ENCODE data around the gene FUT2.
"Not testable (repeated sequence)": the region's sequence is repeated elsewhere in the genome, so short reads cannot be mapped to it uniquely, and the experiment has no call there.

Gene FUT2

GRCh38 chr19:48695743-48696352, at the start of gene FUT2:
Gene FUT2 (plus strand): TSS chr19:48695971. CDS start chr19:48702957, 6,986 bp downstream.
- DNase-seq, result peak; percentile 17 to 34

- DNase-seq, result peak; percentile 74 to 87
Observed at GRCh38 chr19:48646001-48646721, 49.6 kb upstream of the FUT2 start, which contains the start of gene CA11. Gene CA11 (minus strand): TSS chr19:48646187. CDS start chr19:48645632, 555 bp downstream.

GRCh38 chr19:48646722-48647216, 49.0 kb upstream of the FUT2 start:
- no peak for DNase-seq

GRCh38 chr19:48648134-48648533, 47.6 kb upstream of the FUT2 start:
- peak in 1 of 2 experiments; percentile 53 for DNase-seq

- DNase-seq, result no peak
Observed at GRCh38 chr19:48650974-48651682, 44.6 kb upstream of the FUT2 start.

- no peak for DNase-seq
Observed at GRCh38 chr19:48651683-48652048, 44.1 kb upstream of the FUT2 start.

GRCh38 chr19:48654299-48655059, 41.3 kb upstream of the FUT2 start:
- DNase-seq, result no peak

- DNase-seq, result no peak
Observed at GRCh38 chr19:48656840-48657474, 38.8 kb upstream of the FUT2 start.

- not testable (repeated sequence) for DNase-seq
Observed at GRCh38 chr19:48657828-48658227, 37.9 kb upstream of the FUT2 start.

GRCh38 chr19:48658483-48658882, 37.3 kb upstream of the FUT2 start:
- no peak for DNase-seq

- no peak for DNase-seq
Observed at GRCh38 chr19:48659768-48660167, 36.0 kb upstream of the FUT2 start.

GRCh38 chr19:48660852-48661710, 34.7 kb upstream of the FUT2 start:
- peak; percentile 58 to 66 for DNase-seq

GRCh38 chr19:48661711-48662090, 34.1 kb upstream of the FUT2 start:
- DNase-seq, result no peak

GRCh38 chr19:48663667-48664066, 32.1 kb upstream of the FUT2 start:
- no peak for DNase-seq

- DNase-seq, result no peak
Observed at GRCh38 chr19:48664476-48664875, 31.3 kb upstream of the FUT2 start.

GRCh38 chr19:48665786-48666185, 30.0 kb upstream of the FUT2 start:
- DNase-seq, result no peak

- DNase-seq, result peak in 1 of 2 experiments; percentile 12
Observed at GRCh38 chr19:48668332-48668731, 27.4 kb upstream of the FUT2 start.

GRCh38 chr19:48668761-48669160, 27.0 kb upstream of the FUT2 start:
- DNase-seq, result no peak

GRCh38 chr19:48669903-48670668, 25.7 kb upstream of the FUT2 start:
- no peak for DNase-seq

- no peak for DNase-seq
Observed at GRCh38 chr19:48670699-48671445, 24.9 kb upstream of the FUT2 start.

Data from cerebellar nuclear complex (tissue), 1 donor.